Keratinocyte (primary cell): ENCODE measurements around the gene KRT71. TPM values are rescaled to one million over a fixed set of nuclear protein-coding genes. Genes with fewer than 3 reads are reported as not detected.

Source experiments
- DNase-seq: peaks from one replicate; pipeline ENCODE4 v3.0.0-alpha.2; 2011; ENCODE audit warnings: low read depth, missing footprints, low spot score
- FAIRE-seq: peaks from 2 replicates; lab custom pipeline; 2011; peaks lifted over from hg19 to GRCh38; lab: Jason Lieb, UNC
- H2AFZ ChIP-seq: 2 replicates; pipeline ENCODE4 v1.6.0; 2012; ENCODE audit warnings: low read length, control low read depth, inconsistent platforms; ENCODE audit not compliant: control insufficient read depth
- H3K27ac ChIP-seq: 2 replicates; pipeline ENCODE4 v1.5.1; 2011; ENCODE audit warnings: low read length; ENCODE audit not compliant: control insufficient read depth, insufficient read depth
- H3K27me3 ChIP-seq: 3 replicates; pipeline ENCODE4 v1.6.0; 2011; ENCODE audit warnings: low read length; ENCODE audit not compliant: control insufficient read depth, insufficient read depth; ENCODE audit errors: extremely low read depth
- H3K36me3 ChIP-seq, 2 experiments: 2 replicates in 1 of 2; 3 replicates in 1 of 2; pipeline ENCODE4 v1.5.1; 2011; ENCODE audit warnings: low read length in 2 of 2, mild to moderate bottlenecking in 1 of 2; ENCODE audit not compliant: control insufficient read depth in 2 of 2, insufficient read depth in 2 of 2; ENCODE audit errors: extremely low read depth in 1 of 2
- H3K4me1 ChIP-seq: 3 replicates; pipeline ENCODE4 v1.5.1; 2011; ENCODE audit warnings: low read length; ENCODE audit not compliant: control insufficient read depth, insufficient read depth; ENCODE audit errors: extremely low read depth
- H3K4me2 ChIP-seq: 3 replicates; pipeline ENCODE4 v1.6.0; 2011; ENCODE audit warnings: low read depth, low read length; ENCODE audit not compliant: control insufficient read depth, insufficient read depth; ENCODE audit errors: extremely low read depth
- H3K4me3 ChIP-seq, 3 experiments: fragments of 200-600 bp in 1 of 3; sonication (generic) in 1 of 3; 2 replicates in 2 of 3; 3 replicates in 1 of 3; pipeline ENCODE4 v1.5.1; 2011 to 2016; ENCODE audit warnings: low read length in 3 of 3, mild to moderate bottlenecking in 3 of 3, control low read depth in 2 of 3, inconsistent platforms in 1 of 3, low read depth in 1 of 3, mixed read lengths in 1 of 3, mixed run types in 1 of 3, moderate library complexity in 1 of 3; ENCODE audit not compliant: control insufficient read depth in 2 of 3, insufficient read depth in 2 of 3; ENCODE audit errors: extremely low read depth in 1 of 3
- H3K79me2 ChIP-seq: 2 replicates; pipeline ENCODE4 v1.6.0; 2012; ENCODE audit warnings: low read length; ENCODE audit not compliant: control insufficient read depth, insufficient read depth
- H3K9ac ChIP-seq: 3 replicates; pipeline ENCODE4 v1.6.0; 2011; ENCODE audit warnings: low read length; ENCODE audit not compliant: control insufficient read depth, insufficient read depth; ENCODE audit errors: extremely low read depth
- H3K9me1 ChIP-seq: 3 replicates; pipeline ENCODE4 v1.6.0; 2011; ENCODE audit warnings: low read length; ENCODE audit not compliant: control insufficient read depth, insufficient read depth; ENCODE audit errors: extremely low read depth
- H3K9me3 ChIP-seq: 2 replicates; pipeline ENCODE4 v1.5.1; 2012; ENCODE audit warnings: low read depth, low read length; ENCODE audit not compliant: control insufficient read depth
- H4K20me1 ChIP-seq: 3 replicates; pipeline ENCODE4 v1.6.0; 2011; ENCODE audit warnings: low read length; ENCODE audit not compliant: control insufficient read depth, insufficient read depth; ENCODE audit errors: extremely low read depth
- EZH2 ChIP-seq: IDR thresholded peaks from one replicate; pipeline ENCODE4 v1.6.1; 2012; ENCODE audit warnings: inconsistent platforms, mild to moderate bottlenecking, low read length, moderate library complexity
- dilution Hi-C: fragments of 300-500 bp; cut with MboI; formaldehyde crosslinking; loops from one replicate; pipeline ENCODE4 v1.7.0; 2020; ENCODE audit warnings: low sequenced_read_pairs; ENCODE audit not compliant: extremely low pct_ligation_motif_present
- polyA plus RNA-seq, 5 experiments: library from polyadenylated mRNA; depleted of rRNA in 3 of 5; stranded (reverse) in 3 of 5; stranded (forward) in 1 of 5; unstranded in 1 of 5; fragments of >200 nt; gene quantifications; 1 replicate in 1 of 5; 2 replicates in 3 of 5; 3 replicates in 1 of 5; pipeline versions ENCODE4 v1.2.1 to v1.2.3, GENCODE V29; 2011 to 2012; ENCODE audit warnings: missing spikeins in 2 of 5, low read depth in 1 of 5, low replicate concordance in 1 of 5
- TF ChIP-seq, protein P1 (sequence below), 3 experiments: IDR thresholded peaks in 1 of 3; conservative IDR thresholded peaks in 1 of 3; optimal IDR thresholded peaks in 1 of 3; 2 replicates in 2 of 3; 3 replicates in 1 of 3; pipeline versions ENCODE3 to v1.5.1; 2011; ENCODE audit warnings: low read length in 3 of 3, mild to moderate bottlenecking in 3 of 3, moderate library complexity in 2 of 3, control low read depth in 1 of 3, inconsistent platforms in 1 of 3; ENCODE audit not compliant: insufficient read depth in 2 of 3; ENCODE audit errors: extremely low read depth in 1 of 3

The KRT71 gene
- polyA plus RNA-seq, 1 donor (not counting 4 experiments of a cell fraction or from before 2014, with no cell fraction given): not detected

DNA sequence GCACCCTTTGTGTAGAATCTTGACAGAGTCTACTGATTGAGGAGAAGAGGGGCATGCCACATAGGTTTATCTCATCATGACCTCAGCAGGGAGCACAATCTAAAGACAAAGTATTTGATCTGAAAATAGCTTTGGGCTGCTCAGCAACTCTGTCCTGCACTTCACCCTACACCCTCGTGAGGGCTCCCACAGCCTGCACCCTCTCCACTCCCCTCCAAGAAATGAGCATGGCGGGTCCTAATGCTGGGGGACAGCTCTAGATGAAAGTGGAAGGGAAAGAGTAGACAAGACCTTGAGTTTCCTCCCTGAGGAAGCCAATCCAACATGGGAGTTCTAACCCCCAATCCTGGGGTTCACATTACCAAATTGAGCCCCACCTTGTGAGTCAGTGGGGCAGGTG is 22.0 kb downstream of the KRT71 start:
- H3K4me2 ChIP-seq: no peak overlapping the region
- TF ChIP-seq, protein P1, sequence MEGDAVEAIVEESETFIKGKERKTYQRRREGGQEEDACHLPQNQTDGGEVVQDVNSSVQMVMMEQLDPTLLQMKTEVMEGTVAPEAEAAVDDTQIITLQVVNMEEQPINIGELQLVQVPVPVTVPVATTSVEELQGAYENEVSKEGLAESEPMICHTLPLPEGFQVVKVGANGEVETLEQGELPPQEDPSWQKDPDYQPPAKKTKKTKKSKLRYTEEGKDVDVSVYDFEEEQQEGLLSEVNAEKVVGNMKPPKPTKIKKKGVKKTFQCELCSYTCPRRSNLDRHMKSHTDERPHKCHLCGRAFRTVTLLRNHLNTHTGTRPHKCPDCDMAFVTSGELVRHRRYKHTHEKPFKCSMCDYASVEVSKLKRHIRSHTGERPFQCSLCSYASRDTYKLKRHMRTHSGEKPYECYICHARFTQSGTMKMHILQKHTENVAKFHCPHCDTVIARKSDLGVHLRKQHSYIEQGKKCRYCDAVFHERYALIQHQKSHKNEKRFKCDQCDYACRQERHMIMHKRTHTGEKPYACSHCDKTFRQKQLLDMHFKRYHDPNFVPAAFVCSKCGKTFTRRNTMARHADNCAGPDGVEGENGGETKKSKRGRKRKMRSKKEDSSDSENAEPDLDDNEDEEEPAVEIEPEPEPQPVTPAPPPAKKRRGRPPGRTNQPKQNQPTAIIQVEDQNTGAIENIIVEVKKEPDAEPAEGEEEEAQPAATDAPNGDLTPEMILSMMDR (optimal IDR thresholded peaks at IDR 0.05 in 1 of 3, IDR thresholded peaks at IDR 0.05 in 1 of 3, conservative IDR thresholded peaks at IDR 0.05 in 1 of 3; ENCODE audit: extremely low read depth in 1 of 3, insufficient read depth in 2 of 3, low read length in 3 of 3): no peak
- no peak for TF ChIP-seq EZH2
- no peak overlapping the region for H3K27ac ChIP-seq
- DNase-seq (no peak), FAIRE-seq (no peak)
- H3K4me3 ChIP-seq: no peak overlapping the region
- H2AFZ ChIP-seq: no peak overlapping the region
- no peaks in the 10 kb centered on the region for H3K36me3 ChIP-seq
- no peaks in the 10 kb centered on the region for H3K27me3 ChIP-seq
- peaks cover 10% of the 10 kb centered on the region for H3K4me1 ChIP-seq
- H3K9ac ChIP-seq: no peak overlapping the region
- dilution Hi-C loops: no loop called here
- no peaks in the 10 kb centered on the region for H3K9me3 ChIP-seq
- no peaks in the 10 kb centered on the region for H3K9me1 ChIP-seq
- no peaks in the 10 kb centered on the region for H3K79me2 ChIP-seq
- no peaks in the 10 kb centered on the region for H4K20me1 ChIP-seq

DNA sequence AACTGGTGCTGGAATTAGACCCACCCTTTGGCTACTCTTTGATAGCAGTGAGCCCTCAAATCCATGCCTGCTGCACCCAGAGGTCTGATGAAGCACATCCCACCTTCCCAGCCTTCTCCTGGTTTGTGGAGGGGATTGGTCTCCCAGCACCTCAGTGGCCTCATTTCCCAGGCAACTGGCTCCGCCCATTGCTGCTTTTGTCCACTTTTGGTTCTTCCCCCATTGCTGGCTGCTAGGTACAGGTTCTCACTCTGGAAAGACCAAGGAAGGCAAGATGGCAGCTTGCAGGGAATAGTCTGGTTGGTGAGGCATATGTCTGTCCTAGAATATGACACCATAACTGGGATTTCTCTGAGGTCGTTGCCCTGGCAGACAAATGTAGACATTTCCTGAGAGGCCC is 22.6 kb downstream of the KRT71 start:
- Histone ChIP-seq H3K4me3 (no peak overlapping the region), H4K20me1 (no peaks in the 10 kb centered on the region), H3K4me1 (peaks cover 15% of the 10 kb centered on the region), H3K27me3 (no peaks in the 10 kb centered on the region), H2AFZ (no peak overlapping the region), H3K27ac (no peak overlapping the region), H3K9ac (no peak overlapping the region), H3K9me3 (no peaks in the 10 kb centered on the region), H3K79me2 (no peaks in the 10 kb centered on the region), H3K4me2 (no peak overlapping the region), H3K9me1 (no peaks in the 10 kb centered on the region), H3K36me3 (no peaks in the 10 kb centered on the region)
- dilution Hi-C loops: no loop called here
- TF ChIP-seq, protein P1 (optimal IDR thresholded peaks at IDR 0.05 in 1 of 3, IDR thresholded peaks at IDR 0.05 in 1 of 3, conservative IDR thresholded peaks at IDR 0.05 in 1 of 3; ENCODE audit: extremely low read depth in 1 of 3, insufficient read depth in 2 of 3, low read length in 3 of 3): no peak
- TF ChIP-seq EZH2: no peak
- no peak for FAIRE-seq
- DNase-seq: no peak
